Transverse colon (tissue), 4 donors: ENCODE measurements around the gene SIX3. TPM values are rescaled to one million over a fixed set of nuclear protein-coding genes. Genes with fewer than 3 reads are reported as not detected.
A peak's percentile ranks its signal among the peaks of the same experiment; 100 is the strongest.

Source experiments
- DNase-seq: peaks from one replicate; pipeline ENCODE4 v3.0.0-alpha.2; 2019
- H3K27ac ChIP-seq, 4 donors: fragments of 200-600 bp; sonication (generic); 2 replicates each; pipeline ENCODE4 v1.5.1; 2016 to 2018; ENCODE audit warnings: inconsistent platforms in 4 of 4
- H3K27me3 ChIP-seq: fragments of 200-600 bp; sonication (generic); 2 replicates; pipeline ENCODE4 v1.5.1; 2017; ENCODE audit warnings: inconsistent platforms
- H3K36me3 ChIP-seq, 4 donors: fragments of 200-600 bp; sonication (generic); 2 replicates each; pipeline ENCODE4 v1.5.1; 2017 to 2019; ENCODE audit warnings: inconsistent platforms in 4 of 4
- H3K4me1 ChIP-seq, 4 donors: fragments of 200-600 bp; sonication (generic); 2 replicates each; pipeline ENCODE4 v1.5.1; 2017 to 2020; ENCODE audit warnings: inconsistent platforms in 4 of 4
- H3K4me3 ChIP-seq, 4 donors: fragments of 200-600 bp; sonication (generic); 1 replicate in 1 of 4; 2 replicates in 3 of 4; pipeline versions ENCODE4 v1.5.1 to v1.6.1; 2017 to 2019; ENCODE audit warnings: inconsistent platforms in 4 of 4
- H3K9me3 ChIP-seq, 2 donors: fragments of 200-600 bp; sonication (generic); 2 replicates each; pipeline ENCODE4 v1.5.1; 2017 to 2019; ENCODE audit warnings: inconsistent platforms in 2 of 2
- CTCF ChIP-seq, 5 experiments: fragments of 200-600 bp in 3 of 5; fragments of 450-650 bp in 2 of 5; sonication (generic) in 3 of 5; IDR thresholded peaks; 1 replicate in 2 of 5; 2 replicates in 3 of 5; pipeline ENCODE4 v1.5.1; 2016 to 2017; ENCODE audit warnings: antibody characterized with exemption in 5 of 5, inconsistent platforms in 3 of 5, mild to moderate bottlenecking in 2 of 5, moderate library complexity in 1 of 5
- EP300 ChIP-seq: sonication (generic); formaldehyde crosslinking; IDR thresholded peaks from one replicate; pipeline ENCODE4 v1.6.1; 2017; ENCODE audit warnings: antibody characterized with exemption, low read depth
- POLR2A ChIP-seq: fragments of 450-650 bp; IDR thresholded peaks from one replicate; pipeline ENCODE4 v1.6.1; 2016; ENCODE audit warnings: antibody characterized with exemption, mild to moderate bottlenecking, moderate library complexity
- POLR2AphosphoS5 ChIP-seq, 3 donors: sonication (generic); formaldehyde crosslinking; IDR thresholded peaks; one replicate each; pipeline ENCODE4 v1.6.1; 2016; ENCODE audit warnings: antibody characterized with exemption in 3 of 3
- WGBS, 2 donors: methylation state at CpG; one replicate each; pipeline ENCODE4 v1.1.5; 2018; ENCODE audit warnings: low coverage in 1 of 2; 5-methylcytosine and 5-hydroxymethylcytosine counted together
- in situ Hi-C, 4 donors: fragments of 200-750 bp; cut with MboI; loops; one replicate each; pipeline versions ENCODE4 v1.15.0 to v1.15.1; 2017; ENCODE audit warnings: low sequenced_read_pairs in 3 of 4, low pct_ligation_motif_present in 1 of 4, low pct_unique_long_range_greater_than_20kb in 1 of 4
- intact Hi-C: fragments of 100-400 bp; cut with DNase I; formaldehyde crosslinking; loops from one replicate; pipeline ENCODE4 v1.15.1; 2023; ENCODE audit warnings: low total_unique reads
- total RNA-seq, 4 donors: library from RNA; depleted of rRNA; stranded (reverse); fragments of >200 nt; gene quantifications; one replicate each; pipeline ENCODE4 v1.1.0, GENCODE V29; 2016

SIX3 gene
- total RNA-seq, 4 donors from 2014 or later = not detected

GRCh38 chr2:44943693-44944101 lies 2.2 kb downstream of the SIX3 start:
- no peak overlapping the region for H3K27ac ChIP-seq
- TF ChIP-seq EP300 (no peak), POLR2AphosphoS5 (IDR thresholded peaks at IDR 0.05) (no peak), CTCF (IDR thresholded peaks at IDR 0.05) (no peak), POLR2A (no peak)
- no peak for DNase-seq
- no peaks in the 10 kb centered on the region for H3K9me3 ChIP-seq
- in situ Hi-C loops = no loop called here
- H3K4me3 ChIP-seq = no peak overlapping the region
- 57 to 59% methylated on average over 1 to 10 of the region's 10 CpGs for WGBS, 2 donors
- no peaks in the 10 kb centered on the region for H3K36me3 ChIP-seq
- peaks cover 11 to 44% (median 33%) of the 10 kb centered on the region in 4 donors for H3K4me1 ChIP-seq
- H3K27me3 ChIP-seq = peaks cover 100% of the 10 kb centered on the region
- intact Hi-C loops = no loop called here

GRCh38 chr2:44944102-44944951 lies 2.8 kb downstream of the SIX3 start:
- Histone ChIP-seq H3K4me3 (peak overlapping the region in 1 of 4 donors; percentile 20), H3K36me3 (no peaks in the 10 kb centered on the region)
- 16 to 19% methylated on average over 3 to 37 of the region's 62 CpGs for whole genome bisulfite sequencing, 2 donors

DNA sequence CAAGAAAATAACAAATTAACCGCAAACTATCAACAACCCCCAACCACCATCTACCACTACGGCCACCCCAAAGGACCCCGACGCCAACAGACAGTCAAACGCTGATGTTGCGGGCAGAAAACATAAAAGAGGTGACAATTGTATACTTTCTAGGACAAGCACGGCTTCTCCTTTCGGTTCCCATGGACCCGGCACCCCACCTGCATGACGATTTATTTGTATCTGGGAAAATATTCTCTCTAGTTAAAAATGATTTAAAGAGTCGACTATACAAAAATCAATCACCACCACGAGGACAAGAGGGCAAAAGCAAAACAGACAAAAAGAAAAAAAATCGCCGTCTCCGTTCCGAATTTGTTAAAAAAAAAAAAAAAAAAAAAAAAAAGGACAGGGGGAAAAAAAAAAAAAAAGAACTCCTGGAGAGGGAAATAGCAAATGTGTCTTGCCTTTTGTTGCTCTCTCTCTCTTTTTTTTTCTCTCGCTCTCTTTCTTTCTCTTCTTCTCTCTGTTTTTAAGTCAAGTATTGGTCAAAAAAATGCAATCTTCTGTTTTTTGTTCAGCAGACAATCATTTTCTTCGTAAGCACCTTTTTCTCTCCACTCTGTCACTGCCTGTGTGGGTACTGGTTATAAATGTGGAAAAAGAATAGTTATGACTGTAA lies 3.6 kb downstream of the SIX3 start:
- intact Hi-C loops = no loop called here
- TF ChIP-seq POLR2AphosphoS5 (IDR thresholded peaks at IDR 0.05) (no peak), POLR2A (no peak), EP300 (no peak), CTCF (IDR thresholded peaks at IDR 0.05) (no peak)
- no peak for DNase-seq
- no peaks in the 10 kb centered on the region for H3K9me3 ChIP-seq
- in situ Hi-C loops = no loop called here
- H3K4me3 ChIP-seq = peak overlapping the region in 1 of 4 donors; percentile 20
- peaks cover 100% of the 10 kb centered on the region for H3K27me3 ChIP-seq
- WGBS, 2 donors = 24 to 27% methylated on average over 11 to 18 of the region's 18 CpGs
- H3K4me1 ChIP-seq = peaks cover 7 to 42% (median 31%) of the 10 kb centered on the region in 4 donors
- no peak overlapping the region for H3K27ac ChIP-seq
- no peaks in the 10 kb centered on the region for H3K36me3 ChIP-seq

More at GRCh38 chr2:44944102-44944951, 2.8 kb downstream of the SIX3 start:
- intact Hi-C loops (no loop called here), in situ Hi-C loops (no loop called here)
- TF ChIP-seq POLR2A (no peak), POLR2AphosphoS5 (IDR thresholded peaks at IDR 0.05) (no peak), EP300 (no peak), CTCF (IDR thresholded peaks at IDR 0.05) (no peak)
- Histone ChIP-seq H3K9me3 (no peaks in the 10 kb centered on the region), H3K4me1 (peaks cover 7 to 38% (median 27%) of the 10 kb centered on the region in 4 donors), H3K27me3 (peaks cover 100% of the 10 kb centered on the region), H3K27ac (no peak overlapping the region)
- no peak for DNase-seq

GRCh38 chr2:44945676-44946371 lies 4.3 kb downstream of the SIX3 start:
- intact Hi-C loops = no loop called here
- Histone ChIP-seq H3K27me3 (peaks cover 100% of the 10 kb centered on the region), H3K36me3 (no peaks in the 10 kb centered on the region), H3K4me3 (no peak overlapping the region), H3K9me3 (no peaks in the 10 kb centered on the region), H3K4me1 (peaks cover 7 to 42% (median 31%) of the 10 kb centered on the region in 4 donors), H3K27ac (no peak overlapping the region)
- in situ Hi-C loops = no loop called here
- 39 to 59% methylated on average over 7 to 16 of the region's 16 CpGs for WGBS, 2 donors
- TF ChIP-seq POLR2A = no peak
- no peak for TF ChIP-seq EP300
- TF ChIP-seq CTCF (IDR thresholded peaks at IDR 0.05) = no peak
- no peak for DNase-seq
